ENCODE results near the gene SLC35F3. TPM values are rescaled to one million over a fixed set of nuclear protein-coding genes. Genes with fewer than 3 reads are reported as not detected.

Gene SLC35F3
- polyA plus RNA-seq, 1 donor (not counting 4 experiments of a cell fraction or from before 2014, with no cell fraction given): 13.8 TPM

DNA sequence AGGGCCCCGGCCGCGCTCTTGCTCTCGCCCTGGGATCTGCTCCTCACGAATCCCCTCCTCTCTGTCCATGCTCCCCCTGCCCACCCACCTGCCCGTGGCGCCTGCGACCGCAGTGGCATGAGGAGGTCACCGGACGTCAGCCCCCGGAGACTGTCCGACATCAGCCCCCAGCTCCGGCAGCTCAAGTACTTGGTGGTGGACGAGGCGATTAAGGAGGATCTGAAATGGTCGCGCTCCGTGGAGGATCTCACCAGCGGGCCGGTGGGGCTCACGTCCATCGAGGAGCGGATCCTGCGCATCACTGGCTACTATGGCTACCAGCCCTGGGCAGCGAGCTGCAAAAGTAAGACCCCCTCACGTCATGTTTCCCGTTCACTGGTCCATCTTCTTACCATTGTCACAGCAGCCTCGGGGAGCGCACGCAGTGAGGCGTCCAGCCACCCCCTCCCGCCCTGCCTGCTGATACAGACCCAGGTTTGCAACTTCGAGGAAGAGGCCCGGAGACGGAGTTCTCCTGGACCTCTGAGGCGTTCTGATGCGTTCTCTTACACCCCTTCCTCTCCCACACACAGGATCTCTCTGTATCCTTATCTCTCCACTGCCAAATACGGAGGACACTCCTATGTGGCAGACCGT is 1.1 kb downstream of the SLC35F3 start:
- TF ChIP-seq, protein P1, sequence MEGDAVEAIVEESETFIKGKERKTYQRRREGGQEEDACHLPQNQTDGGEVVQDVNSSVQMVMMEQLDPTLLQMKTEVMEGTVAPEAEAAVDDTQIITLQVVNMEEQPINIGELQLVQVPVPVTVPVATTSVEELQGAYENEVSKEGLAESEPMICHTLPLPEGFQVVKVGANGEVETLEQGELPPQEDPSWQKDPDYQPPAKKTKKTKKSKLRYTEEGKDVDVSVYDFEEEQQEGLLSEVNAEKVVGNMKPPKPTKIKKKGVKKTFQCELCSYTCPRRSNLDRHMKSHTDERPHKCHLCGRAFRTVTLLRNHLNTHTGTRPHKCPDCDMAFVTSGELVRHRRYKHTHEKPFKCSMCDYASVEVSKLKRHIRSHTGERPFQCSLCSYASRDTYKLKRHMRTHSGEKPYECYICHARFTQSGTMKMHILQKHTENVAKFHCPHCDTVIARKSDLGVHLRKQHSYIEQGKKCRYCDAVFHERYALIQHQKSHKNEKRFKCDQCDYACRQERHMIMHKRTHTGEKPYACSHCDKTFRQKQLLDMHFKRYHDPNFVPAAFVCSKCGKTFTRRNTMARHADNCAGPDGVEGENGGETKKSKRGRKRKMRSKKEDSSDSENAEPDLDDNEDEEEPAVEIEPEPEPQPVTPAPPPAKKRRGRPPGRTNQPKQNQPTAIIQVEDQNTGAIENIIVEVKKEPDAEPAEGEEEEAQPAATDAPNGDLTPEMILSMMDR (optimal IDR thresholded peaks at IDR 0.05 in 1 of 3, IDR thresholded peaks at IDR 0.05 in 1 of 3, conservative IDR thresholded peaks at IDR 0.05 in 1 of 3; ENCODE audit: extremely low read depth in 1 of 3, insufficient read depth in 2 of 3, low read length in 3 of 3): no peak
- TF ChIP-seq EZH2 (IDR thresholded peaks at IDR 0.05; ENCODE audit: low read length): no peak
- peak; percentile 48 for FAIRE-seq
- Histone ChIP-seq H2AFZ (ENCODE audit: control insufficient read depth, low read length) (peak overlapping the region; percentile 80), H3K4me2 (ENCODE audit: control insufficient read depth, extremely low read depth, insufficient read depth, low read depth, low read length) (peak overlapping the region; percentile 95), H3K9ac (ENCODE audit: control insufficient read depth, extremely low read depth, insufficient read depth, low read length) (peak overlapping the region; percentile 83), H3K36me3 (ENCODE audit: control insufficient read depth in 2 of 2, extremely low read depth in 1 of 2, insufficient read depth in 2 of 2, low read length in 2 of 2) (no peaks in the 10 kb centered on the region), H3K27me3 (ENCODE audit: control insufficient read depth, extremely low read depth, insufficient read depth, low read length) (peaks cover 7% of the 10 kb centered on the region), H3K79me2 (ENCODE audit: control insufficient read depth, insufficient read depth, low read length) (peaks cover 31% of the 10 kb centered on the region), H4K20me1 (ENCODE audit: control insufficient read depth, extremely low read depth, insufficient read depth, low read length) (no peaks in the 10 kb centered on the region), H3K4me1 (ENCODE audit: control insufficient read depth, extremely low read depth, insufficient read depth, low read length) (peaks cover 29% of the 10 kb centered on the region), H3K27ac (ENCODE audit: control insufficient read depth, insufficient read depth, low read length) (peak overlapping the region; percentile 73), H3K9me3 (ENCODE audit: control insufficient read depth, low read depth, low read length) (no peaks in the 10 kb centered on the region), H3K4me3 (ENCODE audit: control insufficient read depth in 2 of 3, extremely low read depth in 1 of 3, insufficient read depth in 2 of 3, low read depth in 1 of 3, low read length in 3 of 3) (peak overlapping the region; percentile 76 to 88 (median 78)), H3K9me1 (ENCODE audit: control insufficient read depth, extremely low read depth, insufficient read depth, low read length) (no peaks in the 10 kb centered on the region)
- dilution Hi-C loops (cut with MboI; ENCODE audit: extremely low pct_ligation_motif_present, low sequenced_read_pairs): no loop called here
- DNase-seq (ENCODE audit: low read depth, low spot score): no peak

DNA sequence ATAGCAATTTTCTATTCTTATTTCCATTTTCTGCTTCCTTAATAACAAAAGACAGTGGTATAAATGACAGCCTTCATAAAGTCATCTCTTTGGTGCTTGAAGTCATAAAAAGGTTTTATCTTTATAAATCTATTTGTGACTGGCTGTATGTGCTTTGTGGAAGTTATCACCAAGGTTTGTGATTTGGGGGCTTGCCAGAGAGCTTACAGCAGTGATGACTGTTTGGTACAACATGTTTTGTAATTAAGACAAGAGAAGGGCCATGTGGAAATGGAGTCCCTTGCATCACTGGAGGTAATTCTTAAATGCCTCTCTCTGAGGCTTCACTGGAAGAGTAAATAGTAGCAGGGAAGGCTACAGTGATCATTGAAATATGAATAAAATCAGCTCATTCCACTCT is 2.7 kb downstream of the SLC35F3 start:
- Histone ChIP-seq H3K4me2 (ENCODE audit: control insufficient read depth, extremely low read depth, insufficient read depth, low read depth, low read length) (peak overlapping the region; percentile 95), H2AFZ (ENCODE audit: control insufficient read depth, low read length) (no peak overlapping the region), H3K36me3 (ENCODE audit: control insufficient read depth in 2 of 2, extremely low read depth in 1 of 2, insufficient read depth in 2 of 2, low read length in 2 of 2) (no peaks in the 10 kb centered on the region), H3K9ac (ENCODE audit: control insufficient read depth, extremely low read depth, insufficient read depth, low read length) (no peak overlapping the region), H3K9me3 (ENCODE audit: control insufficient read depth, low read depth, low read length) (no peaks in the 10 kb centered on the region), H3K4me1 (ENCODE audit: control insufficient read depth, extremely low read depth, insufficient read depth, low read length) (peaks cover 29% of the 10 kb centered on the region), H3K27me3 (ENCODE audit: control insufficient read depth, extremely low read depth, insufficient read depth, low read length) (no peaks in the 10 kb centered on the region), H3K9me1 (ENCODE audit: control insufficient read depth, extremely low read depth, insufficient read depth, low read length) (no peaks in the 10 kb centered on the region), H3K79me2 (ENCODE audit: control insufficient read depth, insufficient read depth, low read length) (peaks cover 45% of the 10 kb centered on the region), H3K27ac (ENCODE audit: control insufficient read depth, insufficient read depth, low read length) (no peak overlapping the region), H4K20me1 (ENCODE audit: control insufficient read depth, extremely low read depth, insufficient read depth, low read length) (no peaks in the 10 kb centered on the region), H3K4me3 (ENCODE audit: control insufficient read depth in 2 of 3, extremely low read depth in 1 of 3, insufficient read depth in 2 of 3, low read depth in 1 of 3, low read length in 3 of 3) (peak overlapping the region in 1 of 3 experiments; percentile 78)
- no peak for DNase-seq (ENCODE audit: low read depth, low spot score)
- no peak for TF ChIP-seq EZH2 (IDR thresholded peaks at IDR 0.05; ENCODE audit: low read length)
- TF ChIP-seq, protein P1 (optimal IDR thresholded peaks at IDR 0.05 in 1 of 3, IDR thresholded peaks at IDR 0.05 in 1 of 3, conservative IDR thresholded peaks at IDR 0.05 in 1 of 3; ENCODE audit: extremely low read depth in 1 of 3, insufficient read depth in 2 of 3, low read length in 3 of 3): no peak
- dilution Hi-C loops (cut with MboI; ENCODE audit: extremely low pct_ligation_motif_present, low sequenced_read_pairs): no loop called here
- no peak for FAIRE-seq
